NCI-H146 (cell line): ENCODE data around the gene MOGAT2.
"Not testable (repeated sequence)": the region's sequence is repeated elsewhere in the genome, so short reads cannot be mapped to it uniquely, and the experiment has no call there.

ENCODE experiments used
- DNase-seq: peaks from one replicate; lab custom pipeline; 2025; lab: John Stamatoyannopoulos, UW

Gene MOGAT2

DNA sequence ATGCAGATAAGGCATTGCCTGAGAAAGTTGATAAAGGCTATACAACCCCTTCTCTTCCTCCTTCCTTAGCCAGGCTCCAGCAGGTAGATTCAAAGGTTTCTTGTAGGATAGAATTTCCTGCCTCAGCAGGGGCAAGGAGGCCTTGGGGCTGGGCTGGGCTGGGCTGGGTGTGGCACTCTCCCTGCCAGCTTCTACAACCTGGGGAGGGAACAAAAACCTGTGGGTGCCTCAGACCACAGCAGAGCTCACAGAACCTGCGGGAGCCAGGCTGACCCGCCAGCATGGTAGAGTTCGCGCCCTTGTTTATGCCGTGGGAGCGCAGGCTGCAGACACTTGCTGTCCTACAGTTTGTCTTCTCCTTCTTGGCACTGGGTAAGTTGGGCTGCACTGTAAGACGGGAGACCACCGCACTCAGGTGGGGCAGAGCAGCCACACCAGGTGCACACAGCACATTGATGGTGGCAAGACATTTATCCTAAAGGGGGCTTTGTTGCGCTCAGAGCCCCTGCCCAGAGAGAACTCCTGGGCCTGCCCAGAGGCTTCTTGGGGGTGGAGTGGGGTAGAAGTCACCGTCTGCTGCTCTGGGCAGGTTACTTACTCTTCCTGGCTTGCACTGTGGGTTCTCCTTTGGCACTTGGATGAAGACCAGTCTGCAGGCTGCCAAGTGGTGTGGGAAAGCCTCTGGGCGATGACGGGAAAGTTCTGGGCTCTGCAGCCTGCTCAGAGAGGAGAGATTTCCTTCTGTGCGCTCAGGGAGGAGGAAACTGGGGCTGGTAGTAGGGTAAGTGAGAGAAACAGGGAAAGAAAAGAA lies at the start of gene MOGAT2:
MOGAT2 (plus strand) TSS at position 231 of the 811 bp plus-strand sequence; CDS start at position 282, 51 bp downstream.
- DNase-seq, result no peak

DNA sequence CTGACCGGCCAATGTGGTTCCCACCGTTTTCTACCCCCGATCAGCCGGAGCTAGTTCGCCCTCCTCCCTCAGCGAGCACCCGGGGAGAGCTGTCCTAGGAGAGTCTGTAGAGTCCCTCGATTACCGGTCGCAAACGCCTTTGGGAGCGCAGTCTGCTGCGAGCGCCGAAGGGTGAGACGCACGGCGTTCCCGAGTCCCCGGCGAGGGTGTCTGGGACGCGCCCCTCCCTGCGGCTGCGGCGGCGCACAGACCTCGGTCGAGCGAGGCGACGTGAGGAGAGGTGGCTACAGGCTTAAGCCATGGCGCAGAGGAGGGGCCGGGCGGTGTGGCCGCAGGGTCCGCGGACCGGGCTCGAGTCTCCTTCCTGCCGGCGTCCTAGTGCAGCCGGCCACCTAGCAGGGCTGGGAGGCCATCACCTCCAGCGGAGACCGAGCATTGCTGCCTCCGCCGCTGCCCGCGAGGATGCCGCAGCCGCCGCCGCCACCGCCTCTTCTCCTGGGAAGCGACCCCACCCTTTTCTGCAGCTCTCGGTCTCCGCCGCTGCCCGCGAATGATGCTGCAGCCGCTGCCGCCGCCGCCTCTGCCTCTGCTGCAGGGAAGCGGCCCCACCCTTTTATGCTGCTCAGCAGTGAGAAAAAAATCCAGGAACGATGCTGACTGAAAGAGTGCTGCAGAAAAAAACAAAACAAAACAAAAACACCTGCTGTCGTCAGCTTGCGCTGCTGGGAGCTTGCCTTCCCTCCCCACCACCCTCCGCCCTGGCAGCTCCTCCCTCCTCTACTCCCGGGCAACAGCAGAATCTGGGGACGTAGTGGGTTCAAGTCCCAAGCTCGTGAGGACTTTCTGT lies 49.0 kb upstream of the MOGAT2 start, which contains the start of gene MAP6:
MAP6 (minus strand) TSS at position 588 of the 847 bp plus-strand sequence. CDS start 669 bp downstream, outside the sequence.
- peak; percentile 87 for DNase-seq

DNA sequence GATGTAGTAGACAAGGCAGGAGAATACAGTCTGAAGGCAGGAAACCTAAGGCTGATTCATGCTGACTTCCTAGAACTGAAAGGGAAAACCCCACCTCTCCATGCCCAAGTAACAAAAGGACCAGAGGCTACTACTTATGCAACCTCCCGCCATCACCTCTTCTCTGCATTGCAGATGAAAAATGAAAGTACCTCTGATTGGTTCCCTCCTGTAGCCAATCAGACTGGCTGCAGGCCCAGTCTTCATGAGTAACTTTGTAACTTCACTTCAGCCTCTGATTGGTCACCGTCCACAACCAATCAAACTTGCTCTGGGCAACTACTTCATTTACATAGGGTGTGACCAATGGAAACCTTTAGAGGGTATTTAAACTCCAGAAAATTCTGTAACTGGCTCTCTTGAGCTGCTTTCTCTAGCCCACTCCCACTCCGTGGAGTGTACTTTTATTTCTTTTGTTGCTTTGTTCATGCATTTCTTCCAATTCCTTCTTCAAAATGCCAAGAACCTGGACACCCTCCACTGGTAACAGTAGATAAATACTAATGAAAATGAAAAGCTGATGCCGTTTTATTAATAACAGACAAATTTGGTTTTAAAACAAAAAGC lies 43.6 kb upstream of the MOGAT2 start:
- DNase-seq, result no peak

DNA sequence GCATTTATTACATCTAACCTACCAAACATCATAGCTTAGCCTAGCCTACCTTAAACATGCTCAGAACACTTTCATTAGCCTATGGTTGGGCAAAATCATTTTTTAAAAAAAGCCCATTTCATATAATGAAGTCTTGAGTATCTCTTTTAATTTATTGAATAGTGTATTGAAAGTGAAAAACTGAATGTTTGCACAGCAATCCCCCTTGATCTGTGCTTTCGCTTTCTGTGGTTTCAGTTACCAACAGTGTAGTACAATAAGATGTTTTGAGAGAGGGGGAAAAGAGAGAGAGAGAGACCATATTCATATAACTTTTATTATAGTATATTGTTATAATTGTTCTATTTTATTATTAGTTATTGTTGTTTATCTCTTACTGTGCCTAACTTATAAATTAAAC lies 40.4 kb upstream of the MOGAT2 start:
- DNase-seq, result no peak

DNA sequence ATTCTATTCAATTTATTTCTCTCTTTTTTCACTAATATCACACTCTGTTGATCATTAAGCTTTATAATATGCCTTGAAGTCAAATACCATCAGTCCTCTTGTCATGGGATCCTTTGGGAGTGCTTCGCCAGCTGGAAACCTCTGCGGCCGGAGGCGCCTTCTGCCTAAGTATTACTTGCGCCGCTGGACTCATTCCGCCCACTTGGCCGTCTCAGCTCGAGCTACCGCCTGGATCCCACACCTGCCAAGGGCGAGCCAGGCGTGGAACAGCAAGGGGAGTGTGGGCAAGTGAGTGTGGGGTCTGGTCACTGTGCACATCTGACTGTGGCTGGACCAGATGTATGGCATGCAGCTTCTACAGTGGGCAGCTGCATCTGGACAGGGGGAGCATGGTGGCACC lies 39.7 kb upstream of the MOGAT2 start:
- peak; percentile 10 for DNase-seq

DNA sequence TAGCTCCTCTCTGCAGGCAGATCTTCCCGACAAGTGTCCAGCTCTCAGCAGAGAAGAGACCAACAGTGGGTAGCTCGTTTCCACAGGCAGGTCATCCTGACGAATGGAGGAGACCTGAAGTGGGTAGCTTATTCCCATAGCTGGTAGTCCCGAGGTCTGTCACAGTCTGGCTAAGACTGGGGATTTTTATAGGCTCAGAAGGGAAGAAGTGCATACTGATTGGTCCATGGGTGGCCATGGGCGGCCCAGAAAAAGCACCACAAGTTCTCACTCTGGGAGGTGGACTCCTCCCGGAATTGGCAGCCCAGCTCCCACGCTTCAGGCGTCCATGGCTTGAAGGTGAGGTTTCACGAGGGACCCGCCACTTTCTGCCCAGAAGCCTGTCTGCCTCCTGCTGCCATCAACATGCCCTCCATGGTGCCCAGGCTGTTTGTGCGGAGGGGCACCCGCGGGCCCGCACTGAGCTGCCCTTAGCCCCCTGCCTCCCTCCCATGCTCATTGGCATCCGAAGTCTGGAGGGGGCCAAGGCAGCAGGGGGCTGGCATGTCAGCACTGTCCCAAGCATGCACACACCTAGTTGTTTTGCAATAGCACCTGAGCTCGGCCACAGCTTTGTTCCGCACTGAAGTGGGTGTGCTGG lies 38.9 kb upstream of the MOGAT2 start:
- DNase-seq, result peak; percentile 5

DNA sequence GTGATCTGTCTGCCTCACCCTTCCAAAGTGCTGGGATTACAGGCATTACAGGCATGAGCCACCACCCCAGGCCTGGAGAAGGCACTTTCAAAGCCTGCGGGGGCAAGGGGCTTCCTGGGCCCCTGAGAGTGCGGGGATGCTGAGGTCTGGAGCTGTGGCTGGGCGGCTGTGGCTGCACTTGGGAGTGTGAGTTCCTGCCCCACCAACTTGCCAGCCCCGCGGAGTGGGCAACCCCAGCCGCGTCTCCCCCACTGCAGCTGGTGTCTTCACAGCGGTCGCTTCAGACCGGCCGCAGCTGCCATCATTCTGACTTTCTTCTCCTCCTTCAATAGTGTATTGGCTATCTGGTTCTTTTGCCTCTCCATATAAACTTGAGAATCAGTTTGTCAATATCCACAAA lies 38.1 kb upstream of the MOGAT2 start:
- no peak for DNase-seq

DNA sequence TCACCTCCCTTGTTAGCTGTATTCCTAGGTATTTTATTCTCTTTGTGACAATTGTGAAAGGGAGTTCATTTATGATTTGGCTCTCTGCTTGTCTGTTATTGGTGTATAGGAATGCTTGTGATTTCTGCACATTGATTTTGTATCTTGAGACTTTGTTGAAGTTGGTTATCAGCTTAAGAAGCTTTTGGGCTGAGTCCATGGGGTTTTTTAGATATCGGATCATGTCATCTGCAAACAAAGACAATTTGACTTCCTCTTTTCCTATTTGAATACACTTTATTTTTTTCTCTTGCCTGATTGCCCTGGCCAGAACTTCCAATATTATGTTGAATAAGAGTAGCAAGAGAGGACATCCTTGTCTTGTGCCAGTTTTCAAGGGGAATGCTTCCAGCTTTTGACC lies 33.8 kb upstream of the MOGAT2 start:
- not testable (repeated sequence) for DNase-seq

DNA sequence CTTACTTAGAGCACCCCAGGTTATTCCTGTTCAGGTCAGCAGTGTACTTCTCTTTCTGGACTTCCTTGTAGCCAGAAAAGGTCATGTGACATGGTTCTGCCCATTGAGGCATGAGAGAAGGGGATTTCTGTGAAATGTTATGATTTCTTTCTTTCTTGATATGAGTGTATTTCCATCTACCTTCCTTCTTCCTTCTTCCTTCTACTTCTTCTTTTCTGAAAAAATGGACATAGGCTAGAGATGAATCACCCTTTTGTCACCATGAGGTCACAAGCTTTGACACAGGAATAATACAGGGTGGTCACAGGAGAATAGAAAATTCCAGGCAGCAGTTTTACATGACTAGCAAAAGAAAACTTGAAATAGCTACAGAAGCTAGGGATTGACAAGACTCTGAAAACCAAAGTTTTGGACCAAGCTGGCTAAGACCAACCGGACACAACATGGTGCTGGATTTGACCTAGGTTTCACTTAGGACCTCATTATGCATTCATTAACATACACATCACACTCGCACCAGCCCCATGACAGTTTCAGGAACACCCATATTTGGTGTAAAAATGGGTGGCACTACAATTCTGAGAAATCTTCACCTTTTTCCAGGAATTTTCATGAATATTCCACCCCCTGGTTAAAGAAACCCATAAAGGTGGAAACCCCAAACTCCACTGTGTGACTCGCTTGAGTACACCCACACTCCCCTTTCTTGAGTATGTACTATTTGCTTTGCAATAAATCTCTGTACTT lies 27.6 kb upstream of the MOGAT2 start:
- DNase-seq, result no peak

DNA sequence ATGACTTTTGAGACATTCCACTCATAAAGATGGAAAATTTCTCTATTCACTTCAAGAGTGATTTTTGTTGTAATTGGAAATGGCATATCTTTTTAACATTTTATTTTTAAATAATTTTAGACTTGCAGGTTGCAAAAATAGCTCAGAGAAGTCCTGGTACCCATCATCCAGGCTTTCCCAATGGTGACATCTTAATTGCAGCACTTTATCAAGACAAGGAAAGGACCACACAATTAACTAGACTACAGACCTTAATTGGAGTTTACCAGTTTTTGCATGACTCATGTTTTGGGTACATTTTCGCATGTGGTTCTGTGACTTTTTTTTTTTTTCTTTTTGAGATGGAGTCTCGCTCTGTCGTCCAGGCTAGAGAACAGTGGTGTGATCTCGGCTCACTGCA lies 25.8 kb upstream of the MOGAT2 start:
- DNase-seq, result no peak

DNA sequence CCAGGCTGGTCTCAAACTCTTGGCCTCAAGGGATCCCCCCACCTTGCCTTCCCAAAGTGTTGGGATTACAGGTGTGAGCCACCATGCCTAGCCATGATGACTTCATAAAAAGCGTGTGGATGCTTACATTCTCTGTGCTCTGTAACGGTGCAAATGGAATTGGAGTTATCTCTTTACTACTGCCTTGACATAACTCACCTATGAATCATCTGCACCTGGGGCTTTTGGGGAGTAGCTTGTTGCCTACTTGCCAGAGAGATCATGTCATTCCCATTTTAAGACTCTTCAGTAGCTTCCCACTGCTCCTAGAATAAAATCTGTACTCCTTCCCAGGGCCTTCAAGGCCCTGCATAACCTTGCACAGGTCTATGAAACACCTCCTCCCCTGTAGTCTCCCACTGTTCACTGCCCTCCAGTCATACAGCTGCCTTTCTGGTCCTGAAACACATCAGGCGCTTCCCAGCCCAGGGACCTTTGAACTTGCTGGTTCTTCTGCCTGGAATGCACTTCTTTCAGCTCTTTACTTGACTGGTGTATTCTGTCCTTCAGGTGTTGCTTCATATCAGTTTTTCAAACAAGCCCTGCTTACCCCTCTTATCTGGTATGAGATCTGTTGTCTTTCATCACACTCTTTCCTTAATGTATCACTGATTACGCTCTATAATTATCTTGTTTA lies 19.6 kb upstream of the MOGAT2 start:
- DNase-seq, result no peak

DNA sequence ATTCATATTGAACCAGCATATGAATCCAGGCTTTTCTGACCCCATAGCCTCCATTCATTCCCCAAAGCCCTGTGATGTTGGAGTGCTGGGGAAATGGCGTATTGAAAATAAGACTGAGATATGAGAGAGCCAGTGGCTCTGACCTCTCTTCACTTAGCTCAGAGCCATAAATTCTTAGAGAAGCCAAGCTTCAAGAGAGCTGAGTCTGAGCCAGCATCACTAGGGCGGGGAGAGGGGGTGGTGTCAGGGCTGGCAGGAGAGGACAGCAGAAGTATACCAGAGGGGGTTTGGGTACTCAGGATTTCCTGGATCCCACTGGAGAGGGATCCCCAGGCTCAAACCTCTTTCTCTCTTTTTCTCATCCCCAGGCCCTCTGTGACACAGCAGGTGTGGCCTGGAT lies 16.7 kb upstream of the MOGAT2 start:
- no peak for DNase-seq

DNA sequence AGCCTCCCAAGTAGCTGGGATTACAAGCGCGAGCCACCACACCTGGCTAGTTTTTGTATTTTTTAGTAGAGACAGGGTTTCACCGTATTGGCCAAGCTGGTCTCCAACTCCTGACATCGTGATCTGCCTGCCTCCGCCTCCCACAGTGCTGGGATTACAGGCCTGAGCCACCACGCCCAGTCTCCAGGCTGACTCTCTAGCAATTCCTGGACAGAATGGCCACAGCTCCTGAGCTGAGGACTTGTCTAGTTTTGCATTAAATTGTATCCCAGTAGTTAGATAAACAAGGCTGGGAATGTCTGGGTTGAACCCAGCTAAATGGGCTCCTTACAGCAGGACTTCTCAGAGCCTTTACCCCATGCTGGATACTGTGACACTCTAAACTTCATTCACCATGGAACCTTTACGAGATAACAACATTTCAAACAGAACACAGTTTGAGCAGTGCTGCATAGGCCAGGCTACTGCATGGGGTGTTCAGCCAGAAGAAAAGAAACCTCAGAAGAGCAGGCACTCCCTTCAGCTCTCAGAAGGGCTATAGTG lies 13.9 kb upstream of the MOGAT2 start:
- no peak for DNase-seq

DNA sequence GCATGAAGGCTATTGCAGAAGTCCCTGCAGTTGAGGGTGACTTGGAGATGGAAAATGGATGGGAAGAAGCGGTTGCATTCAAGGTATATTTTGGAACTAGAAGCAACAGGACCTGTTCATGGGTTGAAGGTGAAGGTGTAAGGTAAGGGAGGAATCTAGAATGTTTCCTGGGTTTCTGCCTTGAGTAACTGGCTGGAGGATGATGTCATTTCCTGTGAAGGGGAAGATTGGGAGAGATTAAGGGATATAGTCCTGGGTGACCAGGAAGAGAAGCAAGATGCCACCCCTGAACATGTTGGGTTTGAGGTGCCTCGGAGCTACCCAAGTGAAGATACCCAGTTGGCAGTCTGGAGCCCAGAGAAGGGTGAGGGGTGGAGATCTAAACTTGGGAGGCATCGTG lies 12.1 kb upstream of the MOGAT2 start:
- no peak for DNase-seq

DNA sequence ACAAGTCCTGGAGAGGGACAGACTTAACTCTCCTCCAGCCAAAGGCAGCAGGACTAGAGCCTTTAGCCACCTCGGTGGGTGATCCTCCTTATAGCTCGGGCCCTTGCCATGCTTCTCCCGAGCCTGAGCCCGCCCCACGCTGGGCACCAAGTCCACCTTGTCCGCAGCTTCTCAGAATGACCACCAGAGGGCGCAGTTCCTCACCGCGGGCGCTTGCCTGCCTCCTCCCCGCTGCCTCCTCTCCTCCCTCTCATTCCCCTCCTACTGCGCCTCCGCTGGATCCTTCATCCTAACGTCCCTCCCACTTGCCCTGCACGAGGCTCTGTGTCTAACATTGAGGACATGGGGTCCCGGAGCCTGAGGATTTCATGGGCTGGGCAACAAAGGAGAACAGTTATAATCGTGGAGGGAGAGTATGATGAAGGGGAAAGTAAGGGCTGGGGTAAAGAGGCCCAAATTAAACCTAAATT lies 11.3 kb upstream of the MOGAT2 start:
- DNase-seq, result peak; percentile 82

DNA sequence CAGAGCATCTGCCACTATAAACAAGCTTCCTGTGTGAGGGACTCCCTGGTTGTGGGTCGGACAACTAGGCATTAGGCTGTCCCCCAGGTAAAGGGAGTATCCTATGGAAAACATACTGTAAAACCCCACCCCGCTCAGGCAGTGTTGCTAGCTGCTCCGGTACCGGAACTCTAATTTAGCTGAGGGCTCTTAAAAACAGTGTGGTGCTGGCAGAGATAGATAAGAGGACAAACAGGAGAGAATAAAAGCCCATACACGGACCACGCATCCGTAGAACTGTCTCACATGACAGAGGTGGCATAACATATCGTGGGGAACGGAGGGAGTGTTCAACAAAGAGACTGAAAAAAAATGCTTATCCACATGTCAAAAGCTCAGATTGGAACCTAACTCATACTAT lies 3.4 kb upstream of the MOGAT2 start:
- DNase-seq, result peak; percentile 49

DNA sequence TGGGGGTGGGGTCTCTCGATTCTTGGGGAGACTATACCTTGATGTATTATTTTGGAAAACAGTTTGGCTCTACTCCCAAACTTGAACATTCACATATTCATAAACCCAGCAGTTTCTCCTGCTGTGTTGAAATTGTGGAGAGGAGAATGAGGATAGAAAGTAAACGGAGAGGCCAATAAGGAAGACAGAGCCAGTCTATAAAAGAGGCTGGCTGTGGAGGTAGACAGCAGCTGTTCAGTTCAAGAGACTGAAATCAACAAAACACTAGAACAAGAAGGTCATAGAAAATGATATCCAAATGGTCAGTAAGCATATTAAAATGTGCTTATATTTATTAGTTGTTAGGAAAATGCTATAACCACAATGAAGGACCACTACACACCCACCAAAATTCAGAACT lies 1.9 kb upstream of the MOGAT2 start:
- no peak for DNase-seq

DNA sequence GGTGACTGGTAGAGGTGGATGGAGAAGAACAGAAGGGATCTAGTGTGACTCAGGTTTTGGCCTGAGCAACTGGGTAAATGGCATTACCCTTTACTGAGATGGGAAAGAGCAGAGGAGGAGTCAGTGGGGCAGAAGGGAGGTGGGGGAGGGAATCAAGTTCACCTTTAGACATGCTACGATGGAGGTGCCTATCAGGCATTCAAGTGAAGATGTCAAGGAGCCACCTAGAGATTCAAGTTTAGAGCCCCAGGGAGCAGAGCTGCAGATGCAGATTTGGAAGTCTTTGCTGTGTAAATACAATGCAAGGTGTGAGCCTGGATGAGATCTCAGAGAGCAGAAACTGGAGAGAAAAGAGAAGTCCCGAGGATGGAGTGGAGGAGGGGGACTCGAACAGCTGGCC lies 979 bp upstream of the MOGAT2 start:
- no peak for DNase-seq

DNA sequence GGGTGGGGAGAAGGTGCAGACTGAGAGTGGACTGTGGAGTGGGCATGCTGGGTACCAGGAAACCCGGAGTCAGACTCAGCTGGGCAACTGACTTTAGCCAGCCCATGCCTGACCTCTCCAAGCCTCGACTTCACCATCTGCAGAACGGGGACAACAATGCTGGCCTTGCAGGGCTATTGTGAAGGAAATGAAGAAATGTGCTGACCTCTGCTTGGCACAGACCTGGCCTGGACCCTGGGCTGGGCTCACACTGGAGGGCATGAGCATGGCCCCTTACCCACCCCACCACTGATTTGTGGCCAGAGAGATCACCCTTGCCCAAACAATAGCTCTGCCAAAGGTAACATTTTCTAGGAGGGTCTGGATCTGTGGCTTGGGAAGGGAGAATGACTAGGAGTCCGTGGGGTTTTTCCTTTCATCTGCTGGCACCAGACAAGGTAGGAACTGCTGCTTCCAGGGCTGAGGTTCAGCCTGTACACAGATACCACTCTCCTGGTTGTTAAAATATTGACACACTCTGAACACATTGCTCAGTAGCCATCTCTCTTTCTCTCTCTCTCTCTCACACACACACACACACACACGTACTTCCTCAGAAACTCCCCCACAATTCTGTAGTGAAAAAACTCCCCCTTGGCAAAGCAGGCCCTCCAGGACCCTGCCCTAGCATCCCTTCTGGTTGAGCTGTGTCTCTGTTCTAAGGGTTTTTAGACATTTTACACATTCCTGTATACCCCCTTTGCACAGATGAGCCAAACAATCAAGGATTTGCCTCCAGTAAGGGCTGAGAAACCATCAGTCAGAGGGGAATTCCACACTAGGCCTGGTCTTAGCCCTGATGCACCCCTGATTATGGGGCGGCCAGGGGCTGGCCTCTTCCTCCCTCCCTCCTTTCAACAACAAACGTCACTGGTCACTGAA lies 1.0 kb downstream of the MOGAT2 start:
- no peak for DNase-seq
